HG03432 (cell line): ENCODE results near the gene NLGN1.

ENCODE experiments used
- ATAC-seq: cut with Tn5 transposase; IDR thresholded peaks from one replicate; pipeline ENCODE4 v1.9.1; 2021; ENCODE audit warnings: mild to moderate bottlenecking, moderate library complexity; ENCODE audit not compliant: unreplicated experiment

NLGN1 gene

DNA sequence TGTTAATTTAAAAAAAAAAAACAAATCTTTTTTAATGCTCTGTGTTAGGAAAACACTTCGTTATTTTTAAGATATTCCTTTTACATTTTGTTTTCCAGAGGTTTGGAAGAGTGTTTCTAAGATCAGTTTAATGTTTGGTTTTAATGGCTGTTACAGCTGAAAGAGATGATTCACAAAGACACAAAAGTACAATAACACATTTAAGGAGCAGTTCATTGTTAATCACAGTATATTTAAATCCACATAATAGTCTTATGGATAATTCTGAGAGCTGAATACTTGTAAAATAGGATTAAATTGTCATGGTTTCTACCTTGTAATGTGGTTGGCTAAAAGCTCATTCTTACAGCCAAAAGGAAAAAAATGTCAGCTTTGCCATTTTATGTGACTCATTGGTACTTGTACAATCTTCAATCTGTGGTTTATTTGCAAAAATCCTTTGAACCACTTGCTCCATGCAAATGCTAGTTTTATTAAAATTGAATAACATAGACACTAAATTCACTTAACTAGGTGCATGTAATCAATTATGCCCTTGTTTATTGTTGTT lies 426.4 kb downstream of the NLGN1 start:
- ATAC-seq, result no peak

DNA sequence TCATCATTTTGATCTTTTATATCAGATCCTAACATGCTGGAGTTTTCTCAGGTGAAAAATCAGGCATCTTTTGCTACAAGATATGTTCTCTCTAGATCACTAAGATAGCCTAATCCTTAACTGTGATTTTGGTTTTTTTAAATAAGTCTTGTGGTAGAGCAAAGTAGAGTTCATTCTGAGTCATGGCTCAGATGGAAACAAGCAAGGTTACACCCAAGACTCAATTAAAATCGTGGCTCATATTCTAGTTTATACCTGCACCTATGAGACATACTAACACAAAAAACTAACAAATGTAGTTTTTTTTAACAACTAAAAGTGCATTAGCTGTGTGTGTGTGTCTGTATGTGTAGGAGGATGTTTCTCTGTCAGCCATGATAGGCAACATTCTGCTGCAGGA lies 428.2 kb downstream of the NLGN1 start:
- no peak for ATAC-seq

DNA sequence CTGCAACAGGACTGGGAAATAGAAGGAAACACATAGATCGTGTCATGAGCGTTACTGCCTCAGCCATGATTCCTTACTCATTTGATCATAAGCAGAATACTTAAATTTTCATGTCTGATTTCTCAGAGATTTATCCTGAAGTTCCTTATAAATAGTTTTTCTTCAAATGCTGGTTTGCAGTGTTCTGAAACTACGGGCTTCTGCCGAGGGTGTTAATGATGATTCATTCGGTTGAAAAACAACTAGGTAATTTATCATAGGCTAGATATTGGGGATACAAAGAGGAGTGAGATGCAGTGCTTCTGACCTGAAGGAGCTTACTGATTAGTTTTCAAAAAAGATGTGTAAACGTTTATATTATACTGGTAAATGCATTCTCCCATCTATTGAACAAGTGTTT lies 428.9 kb downstream of the NLGN1 start:
- no peak for ATAC-seq

DNA sequence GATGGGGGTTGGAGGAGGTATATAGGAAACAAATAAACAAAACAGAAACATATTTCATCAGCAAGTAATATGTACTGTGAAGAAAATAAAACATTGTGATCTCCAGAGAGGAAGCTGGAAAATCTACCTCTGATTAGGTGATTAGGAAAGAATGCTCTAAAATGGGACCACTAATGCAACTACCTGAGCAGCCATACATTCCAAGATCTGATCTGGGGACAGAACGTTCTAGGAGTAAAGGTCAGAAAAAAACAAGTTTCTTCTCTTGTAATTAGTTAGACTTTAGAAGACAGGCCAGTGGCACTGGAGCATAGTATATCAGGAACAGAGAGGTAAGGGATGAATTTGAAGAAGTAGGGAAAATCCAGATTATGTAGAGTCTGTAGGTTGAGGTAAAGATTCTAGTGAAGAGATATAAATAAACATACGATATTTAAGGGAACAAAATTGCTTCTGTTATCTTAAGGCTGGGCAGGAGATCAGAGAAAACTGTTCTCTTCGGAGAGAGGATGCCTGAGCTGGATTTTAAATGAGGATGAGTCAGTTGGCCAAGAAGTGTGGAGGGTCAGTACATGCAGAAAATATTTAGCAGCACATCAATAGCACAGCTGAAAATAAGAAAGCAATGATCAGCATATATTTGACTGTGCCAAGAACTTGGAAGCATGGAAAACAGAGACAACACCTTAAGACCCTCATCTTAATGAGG lies 429.5 kb downstream of the NLGN1 start:
- no peak for ATAC-seq

DNA sequence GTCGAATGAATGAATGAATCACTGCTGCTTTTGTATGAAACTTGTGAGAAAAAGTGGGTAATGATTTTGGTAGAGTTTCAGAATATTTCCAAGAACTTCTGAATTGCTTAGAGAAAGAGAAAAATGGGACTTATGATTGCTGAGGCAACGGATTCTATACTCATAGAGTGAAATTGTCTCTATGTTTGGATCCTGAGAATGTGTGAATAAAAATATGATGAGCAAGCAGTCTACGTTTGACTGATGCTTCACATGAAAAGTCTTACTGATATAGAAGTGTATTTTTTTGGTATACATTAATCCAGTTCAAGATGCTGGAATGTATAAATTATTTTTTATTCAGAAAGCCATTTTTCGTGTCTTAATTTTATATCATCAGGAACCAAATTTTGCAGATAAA lies 441.1 kb downstream of the NLGN1 start:
- ATAC-seq, result no peak

DNA sequence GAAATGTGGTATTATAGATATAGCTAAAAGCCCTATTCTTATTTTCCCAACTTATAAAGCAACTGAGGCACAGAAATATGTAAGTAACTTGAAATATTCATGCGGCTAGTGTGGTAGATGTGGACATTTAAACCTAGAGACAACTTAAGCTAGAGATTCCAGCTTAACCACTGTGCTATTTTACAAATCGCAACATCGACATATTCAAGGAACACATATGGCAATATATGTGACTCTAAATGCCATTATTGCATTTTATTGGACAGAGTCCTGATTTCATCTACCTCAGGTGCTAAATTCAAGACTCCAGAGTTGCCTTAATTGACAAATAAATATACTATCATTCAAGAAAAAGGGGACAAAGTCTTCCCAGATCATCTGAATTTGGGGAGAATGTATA lies 442.3 kb downstream of the NLGN1 start:
- ATAC-seq, result no peak

DNA sequence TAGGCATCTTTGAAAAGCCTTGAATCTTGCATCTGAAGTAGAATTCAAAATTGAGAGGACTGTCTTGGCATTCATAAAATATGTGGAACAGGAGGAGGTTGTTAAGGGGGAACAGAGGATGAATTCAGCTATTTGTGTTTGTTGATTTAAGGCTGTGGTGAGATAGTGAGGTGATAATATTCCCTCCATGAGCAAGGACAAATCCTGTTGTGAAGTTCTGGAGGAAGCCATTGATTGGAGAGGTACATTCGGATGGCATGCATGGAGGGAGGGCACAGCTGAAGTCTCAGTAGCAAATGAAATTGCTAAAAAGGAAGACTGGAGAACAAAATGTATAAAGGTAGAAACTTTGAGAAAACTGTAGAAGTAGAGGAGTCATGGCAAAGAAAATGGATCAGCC lies 443.8 kb downstream of the NLGN1 start:
- no peak for ATAC-seq

DNA sequence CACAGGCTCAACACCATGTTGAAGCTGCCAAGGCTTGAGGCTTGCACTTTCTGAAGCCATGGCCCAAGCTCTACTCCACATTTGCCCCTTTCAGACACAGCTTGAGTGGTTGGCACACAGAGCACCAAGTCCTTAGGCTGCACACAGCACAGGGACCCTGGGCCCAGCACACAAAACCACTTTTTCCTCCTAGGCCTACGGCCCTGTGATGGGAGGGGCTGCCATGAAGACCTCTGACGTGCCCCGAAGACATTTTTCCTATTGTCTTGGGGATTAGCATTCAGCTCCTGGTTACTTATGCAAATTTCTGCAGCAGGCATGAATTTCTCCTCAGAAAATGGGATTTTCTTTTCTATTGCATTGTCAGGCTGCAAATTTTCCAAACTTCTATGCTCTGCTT lies 445.5 kb downstream of the NLGN1 start:
- no peak for ATAC-seq

DNA sequence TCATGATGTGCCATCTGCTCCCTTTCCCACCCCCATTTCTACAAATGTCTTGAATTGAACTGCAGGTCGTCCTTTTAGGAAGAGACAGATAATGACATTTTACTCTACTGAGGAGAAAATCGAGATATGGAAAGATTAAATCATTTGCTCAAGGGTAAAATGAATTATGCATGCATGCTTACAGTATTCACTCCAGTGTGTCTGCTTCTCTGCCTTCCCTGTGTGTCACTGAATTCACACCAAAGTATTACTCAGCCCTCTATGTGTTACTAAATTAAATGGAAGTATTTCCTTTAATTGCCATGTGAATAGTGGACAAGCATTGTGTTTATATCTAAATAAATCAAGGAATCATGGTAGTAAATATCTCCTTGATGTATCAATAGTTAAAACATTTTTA lies 449.0 kb downstream of the NLGN1 start:
- ATAC-seq, result no peak

DNA sequence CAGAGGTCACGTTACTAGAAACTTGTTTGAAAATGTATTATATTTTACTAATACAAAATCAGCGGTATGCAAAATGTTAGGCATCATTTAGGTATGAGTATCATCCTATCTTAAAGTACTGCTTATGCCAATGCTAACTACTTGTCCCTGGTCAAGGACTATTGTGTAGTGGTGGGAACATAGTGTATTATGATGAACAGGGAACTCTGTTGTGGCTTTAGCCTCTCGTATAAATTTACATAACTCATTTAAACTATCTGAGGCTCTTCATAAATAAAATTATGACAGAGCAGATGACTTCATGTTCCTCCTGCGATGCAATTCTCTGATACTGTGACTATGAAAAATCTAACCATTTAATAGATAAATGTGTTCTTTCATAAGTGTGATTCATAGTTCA lies 451.9 kb downstream of the NLGN1 start:
- no peak for ATAC-seq

DNA sequence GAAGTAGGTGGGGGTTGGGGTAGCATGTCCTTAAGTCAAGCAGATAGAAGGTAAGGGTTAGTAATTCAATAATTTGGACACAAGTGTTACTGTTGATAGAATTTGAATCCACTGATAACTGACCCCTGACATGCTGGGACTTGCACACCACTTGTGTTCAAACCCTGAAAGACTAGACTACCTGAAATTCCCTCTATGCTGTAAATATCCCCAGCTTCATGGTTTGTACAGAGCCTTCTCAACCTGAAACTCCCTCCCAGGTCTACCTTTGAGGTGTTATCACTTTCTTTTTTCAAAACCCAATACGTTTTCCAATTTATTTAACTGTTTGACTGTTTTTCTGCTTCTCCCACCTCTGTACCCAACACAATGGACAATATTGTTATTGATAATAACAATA lies 459.6 kb downstream of the NLGN1 start:
- ATAC-seq, result no peak

DNA sequence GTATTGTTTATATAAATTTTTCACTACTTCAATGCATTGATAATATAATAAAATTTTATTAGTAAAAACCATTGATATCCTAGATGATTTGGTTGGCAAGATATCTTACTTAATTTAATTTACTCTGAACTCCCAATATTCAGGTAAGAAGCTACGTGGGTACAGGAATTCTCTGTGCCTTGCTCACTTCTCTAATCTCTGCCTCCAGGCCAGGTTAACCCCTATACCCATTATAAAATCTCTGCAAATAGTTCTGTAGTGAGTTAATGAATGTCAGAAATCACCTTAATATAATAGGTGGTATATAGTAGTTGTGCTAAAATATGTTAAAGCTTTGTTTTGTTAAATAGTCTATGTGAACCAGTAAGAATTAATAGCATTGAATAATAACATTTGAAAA lies 465.2 kb downstream of the NLGN1 start:
- no peak for ATAC-seq

DNA sequence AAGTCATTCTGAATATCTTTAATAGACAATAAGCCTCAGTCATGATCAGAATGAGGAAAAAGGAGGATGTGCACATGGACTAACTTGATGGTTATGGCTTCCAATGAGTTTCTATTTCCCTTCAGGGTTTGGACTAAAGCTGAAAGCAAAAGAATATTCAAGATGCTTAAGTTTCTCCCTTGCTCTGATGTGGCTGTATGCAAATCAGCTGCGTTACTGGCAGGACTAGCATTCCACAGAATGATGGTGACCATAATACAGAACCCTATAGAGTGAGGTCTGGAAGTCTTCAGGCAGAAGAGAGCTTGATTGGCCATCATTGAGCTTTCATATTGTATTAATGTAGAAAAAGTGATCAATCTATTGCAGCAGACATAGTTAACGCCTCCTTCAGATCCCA lies 466.0 kb downstream of the NLGN1 start:
- ATAC-seq, result no peak

DNA sequence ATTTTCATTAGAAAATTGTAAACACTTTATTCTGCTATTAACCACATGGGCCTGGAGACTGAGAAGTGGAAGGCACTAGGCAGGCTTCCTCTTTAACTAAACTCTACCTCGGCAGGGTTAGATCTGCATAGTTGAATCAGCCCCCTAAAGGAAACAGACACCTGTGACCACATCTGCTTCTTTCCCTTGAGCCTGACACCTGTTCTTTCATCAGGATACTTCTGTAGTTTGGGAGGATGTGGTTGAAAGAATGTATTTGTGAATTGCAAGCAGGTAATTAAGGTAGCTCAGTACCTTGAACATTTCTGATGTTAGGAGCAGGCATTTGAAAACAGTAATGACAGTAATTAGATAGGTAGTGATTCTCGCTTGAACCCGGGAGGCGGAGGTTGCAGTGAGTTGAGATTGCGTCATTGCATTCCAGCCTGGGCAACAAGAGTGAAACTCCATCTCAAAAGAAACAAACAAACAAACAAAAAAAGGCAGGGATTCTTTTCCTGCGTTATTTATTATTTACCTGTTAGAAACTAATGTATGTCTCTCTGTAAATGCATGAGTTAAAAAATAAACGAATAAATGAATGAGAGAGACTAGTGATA lies 468.5 kb downstream of the NLGN1 start:
- no peak for ATAC-seq

DNA sequence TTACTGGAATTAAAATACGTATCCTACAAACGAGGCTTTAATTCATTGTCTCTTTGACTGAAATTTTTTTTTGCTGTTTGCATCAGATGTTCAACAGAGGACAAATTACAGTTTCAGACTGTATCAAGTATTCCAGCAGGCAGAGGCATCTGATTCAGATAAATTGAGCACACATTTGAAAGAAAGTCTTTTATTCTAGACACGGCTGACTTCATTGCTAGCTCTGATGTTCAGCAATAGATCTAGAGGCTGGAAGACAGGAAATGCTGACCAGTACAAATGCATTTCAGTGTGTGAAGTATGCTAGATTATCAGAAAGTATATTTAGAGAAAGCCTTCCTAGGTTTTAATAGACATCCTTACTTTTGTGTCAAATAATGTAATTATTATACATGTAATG lies 472.2 kb downstream of the NLGN1 start:
- ATAC-seq, result no peak

DNA sequence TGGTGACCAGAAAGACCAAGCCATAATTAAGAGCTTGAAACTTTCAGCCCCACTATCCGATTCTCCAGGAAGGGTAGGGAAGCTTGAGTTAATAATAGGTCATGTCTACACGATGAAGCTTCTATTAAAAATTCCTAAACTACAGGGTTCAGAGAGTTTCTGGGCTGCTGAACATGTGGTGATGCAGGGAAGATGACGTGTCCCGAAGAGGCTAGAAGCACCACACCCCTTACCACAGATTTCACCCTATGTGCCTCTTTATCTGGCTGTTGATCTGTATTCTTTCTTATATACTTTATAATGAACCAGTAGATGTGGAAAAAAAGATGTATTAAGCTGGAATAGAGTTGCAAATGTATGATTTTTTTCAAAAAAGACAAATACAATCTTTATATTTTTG lies 473.4 kb downstream of the NLGN1 start:
- no peak for ATAC-seq

DNA sequence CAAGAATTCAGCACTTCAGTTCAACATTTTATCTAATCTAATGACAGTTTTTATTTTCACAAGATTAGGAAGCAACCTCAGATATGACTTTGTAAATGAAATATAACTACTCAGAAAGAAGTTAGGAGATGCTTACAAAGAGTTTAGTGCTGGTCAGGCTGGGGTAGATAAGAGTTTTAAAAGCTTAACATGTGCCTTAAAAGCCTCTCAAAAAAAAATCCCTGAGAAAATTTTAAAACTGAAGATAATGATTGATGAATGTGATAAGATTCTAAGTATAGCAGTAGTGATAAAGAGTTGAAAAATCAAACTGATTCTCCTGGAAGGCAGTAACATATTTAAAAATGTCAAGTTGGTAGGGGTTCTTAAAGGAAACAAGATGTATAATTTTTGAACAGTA lies 478.2 kb downstream of the NLGN1 start:
- ATAC-seq, result no peak

DNA sequence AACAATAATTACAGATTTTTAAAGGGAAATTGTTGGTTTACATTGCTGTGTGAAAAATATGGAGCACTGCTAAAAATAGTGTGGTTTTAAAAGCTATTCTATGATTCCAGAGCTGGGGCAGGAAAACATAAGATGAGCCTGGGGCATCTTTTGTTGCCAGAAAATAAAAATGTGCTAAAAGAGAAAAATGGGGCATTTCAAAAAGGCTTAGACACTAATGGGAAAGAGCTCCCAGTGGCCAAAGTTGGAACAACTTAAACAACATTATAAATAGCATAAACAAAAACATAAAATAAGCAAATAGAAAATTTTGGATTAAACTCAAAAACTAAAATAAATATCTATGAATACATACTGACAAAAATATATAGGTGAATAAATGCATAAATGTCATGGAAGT lies 478.9 kb downstream of the NLGN1 start:
- no peak for ATAC-seq

DNA sequence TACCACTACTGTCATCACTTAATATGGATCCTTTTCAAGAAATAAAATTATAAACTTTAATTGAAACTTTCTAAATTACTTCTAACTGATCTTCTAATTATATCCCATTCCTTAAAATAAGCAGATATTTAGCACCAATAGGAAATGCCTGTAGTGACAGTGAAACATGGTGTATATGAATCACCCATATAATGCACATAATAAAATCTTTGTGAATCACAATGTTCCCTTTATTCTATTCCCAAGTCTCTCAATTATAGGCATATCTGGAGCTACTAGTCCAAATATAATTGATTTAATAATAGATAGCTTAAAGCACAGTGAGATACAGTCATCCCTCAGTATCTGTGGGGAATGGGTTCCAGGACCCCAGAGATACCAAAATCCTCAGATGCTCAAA lies 490.3 kb downstream of the NLGN1 start:
- no peak for ATAC-seq

DNA sequence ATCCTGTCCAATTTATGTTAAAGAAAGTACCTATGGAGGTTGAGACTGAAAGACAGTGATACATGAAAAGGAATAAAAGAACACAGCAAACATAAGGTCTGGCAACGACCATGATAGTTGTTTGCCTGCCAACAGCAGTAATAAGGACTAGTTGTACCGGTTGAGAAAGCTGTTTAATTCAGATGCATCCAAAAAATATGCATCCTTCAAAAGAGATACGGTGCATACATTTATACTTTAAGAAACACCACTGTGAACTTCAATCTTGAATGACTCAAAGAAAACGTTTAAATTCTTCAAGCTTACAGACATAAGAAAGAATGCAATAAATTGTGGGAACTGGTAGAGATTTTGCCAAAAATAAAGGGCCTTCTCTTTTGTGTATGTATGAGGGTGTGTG lies 492.1 kb downstream of the NLGN1 start:
- ATAC-seq, result no peak

DNA sequence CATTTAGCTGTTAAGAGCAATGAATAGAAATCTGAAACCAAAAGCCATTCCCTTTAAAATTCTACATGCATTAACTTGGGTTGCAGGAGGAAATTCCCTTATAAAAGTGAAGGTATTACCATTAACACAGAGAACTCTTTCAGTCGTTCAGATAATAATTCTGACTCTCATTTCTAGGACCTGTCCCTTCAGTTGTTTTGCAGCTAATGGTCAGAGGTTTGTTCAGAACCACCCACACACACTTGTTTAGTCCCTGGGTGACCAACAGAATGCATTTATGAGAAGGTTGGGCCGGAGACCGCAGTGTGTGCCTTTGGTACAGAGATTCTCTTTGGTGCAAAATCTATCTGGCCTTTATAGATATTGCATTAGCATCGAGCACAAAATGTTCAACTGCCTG lies 492.5 kb downstream of the NLGN1 start:
- no peak for ATAC-seq

DNA sequence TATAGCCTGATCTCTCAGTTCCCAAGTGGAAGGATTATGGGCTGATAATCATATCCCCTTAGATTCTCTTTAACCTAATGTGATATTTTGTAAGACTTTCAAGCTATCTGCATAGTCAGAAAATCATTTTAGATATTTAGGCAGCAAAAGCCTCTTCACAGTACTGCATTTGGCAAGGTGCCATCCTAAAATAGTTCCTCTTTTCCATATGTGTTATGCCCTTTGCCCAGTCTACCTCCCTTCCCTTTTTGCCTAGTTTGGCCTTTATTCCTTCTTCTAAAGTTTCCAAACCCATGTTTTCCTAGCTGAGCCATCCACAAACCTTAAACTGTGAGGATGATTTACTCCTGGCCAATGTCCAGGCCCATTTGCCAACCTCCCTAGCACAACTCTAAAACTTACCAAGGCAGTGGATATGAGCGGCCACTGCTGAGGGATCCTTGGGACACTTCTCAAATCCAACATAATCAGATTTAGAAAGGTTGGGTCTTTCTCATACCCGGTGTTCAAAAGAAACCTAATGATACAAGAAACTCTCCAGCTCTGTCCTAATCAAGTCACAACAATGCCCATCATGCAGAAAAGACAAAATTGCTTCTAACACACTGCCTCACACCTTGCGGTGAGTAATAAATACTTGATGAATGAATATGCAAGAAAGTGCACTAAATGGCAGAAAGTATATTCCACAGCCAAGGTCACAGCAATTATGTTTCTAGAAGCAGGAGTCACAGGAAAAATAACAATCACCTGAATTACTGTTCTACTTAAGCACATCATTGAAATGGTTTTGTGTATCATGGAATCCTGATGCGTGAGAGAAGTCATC lies 493.9 kb downstream of the NLGN1 start:
- ATAC-seq, result no peak
